ENCODE results near the gene C10orf67. TPM values are rescaled to one million over a fixed set of nuclear protein-coding genes. Genes with fewer than 3 reads are reported as not detected.
"Not testable (repeated sequence)": the region's sequence is repeated elsewhere in the genome, so short reads cannot be mapped to it uniquely, and the experiment has no call there.

C10orf67 gene
- total RNA-seq, 2 donors from 2014 or later, result not detected

DNA sequence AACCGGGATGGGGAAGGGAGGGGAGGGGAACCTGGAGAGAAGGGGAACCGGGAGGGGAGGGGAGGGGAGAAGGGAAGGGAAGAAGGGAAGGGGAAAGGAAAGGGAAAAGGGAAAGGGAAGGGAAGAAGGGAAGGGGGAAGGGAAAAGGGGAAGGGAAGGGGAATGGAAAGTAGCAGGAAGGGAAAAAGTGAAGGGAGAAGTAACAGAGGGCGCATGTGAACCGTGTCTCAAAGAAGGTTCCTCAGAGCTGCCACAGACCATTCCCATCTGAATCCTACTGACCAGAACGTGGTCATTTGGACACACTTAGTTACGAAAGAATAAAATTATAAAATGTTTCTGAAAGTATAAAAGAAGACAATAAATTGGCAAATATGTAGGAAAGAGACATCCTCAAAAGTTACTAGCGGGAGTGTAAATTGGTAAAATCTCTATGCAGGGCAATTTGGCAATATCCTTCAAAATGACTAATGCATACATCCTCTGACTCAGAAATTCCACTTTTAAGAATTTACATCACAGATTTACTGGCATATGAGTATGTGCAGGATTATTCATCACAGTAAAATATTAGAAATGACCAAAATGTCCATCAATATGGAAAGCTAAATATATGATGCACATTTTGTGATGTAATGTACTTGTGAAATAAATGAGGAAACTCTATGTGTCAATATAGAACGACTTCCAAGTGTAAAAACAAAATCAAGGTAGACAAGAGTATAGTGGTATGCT lies 12.9 kb downstream of the C10orf67 start:
- intact Hi-C loops (cut with DNase I), result no loop called here

DNA sequence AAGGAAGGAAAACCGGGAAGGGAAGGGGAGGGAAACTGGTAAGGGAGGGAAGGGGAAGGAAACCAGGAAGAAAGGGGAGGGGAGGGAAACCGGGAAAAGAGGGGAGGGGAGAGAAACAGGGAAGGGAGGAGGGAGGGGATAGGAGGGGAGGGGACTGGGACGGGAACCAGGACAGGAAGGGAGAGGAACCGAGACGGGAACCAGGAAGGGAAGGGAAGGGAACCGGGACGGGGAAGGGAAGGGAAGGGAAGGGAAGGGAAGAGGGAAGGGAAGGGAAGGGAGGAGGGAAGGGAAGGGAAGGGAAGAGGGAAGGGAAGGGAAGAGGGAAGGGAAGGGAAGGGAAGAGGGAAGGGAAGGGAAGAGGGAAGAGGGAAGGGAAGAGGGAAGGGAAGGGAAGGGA lies 13.6 kb downstream of the C10orf67 start:
- intact Hi-C loops (cut with DNase I), result no loop called here

More for the DNA sequence above, 12.9 kb downstream of the C10orf67 start:
- DNase-seq (ENCODE audit: low spot score), result no peak

DNA sequence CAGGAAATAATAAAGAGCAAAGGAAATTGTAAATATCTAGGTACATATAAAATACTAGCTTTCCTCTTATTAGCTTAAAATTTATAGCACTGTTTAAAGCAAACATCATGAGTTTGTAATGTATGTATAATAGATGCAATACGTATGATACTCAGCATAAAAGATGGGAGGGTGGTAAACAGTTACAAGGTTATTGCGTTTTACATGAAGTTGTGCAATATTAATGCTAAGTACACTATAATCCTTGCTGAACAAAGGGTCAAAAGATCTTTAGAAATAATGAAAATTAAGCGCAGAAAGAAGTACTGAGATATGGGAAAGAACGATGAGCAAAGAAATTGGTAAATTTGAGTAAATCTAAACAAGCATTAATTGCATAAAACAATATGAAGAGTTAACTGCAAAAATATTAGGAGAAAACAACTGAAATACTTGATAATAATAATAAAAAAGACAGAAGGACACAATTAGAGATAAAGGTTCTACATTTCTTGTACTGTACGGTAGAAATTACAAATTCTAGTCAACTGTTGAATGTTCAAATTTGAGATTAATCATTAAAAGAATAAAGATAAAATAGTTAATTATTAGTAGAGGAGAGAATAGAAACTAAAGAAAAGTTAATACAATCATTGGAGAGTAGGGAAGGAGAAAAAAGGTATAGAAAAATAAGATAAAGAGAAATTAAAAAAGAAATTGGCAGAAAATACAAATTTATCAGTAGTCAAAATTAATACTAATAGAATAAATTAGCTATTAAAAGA lies 17.9 kb downstream of the C10orf67 start:
- no peak for DNase-seq (ENCODE audit: low spot score)
- intact Hi-C loops (cut with DNase I), result no loop called here

More for the DNA sequence above, 13.6 kb downstream of the C10orf67 start:
- no peak for DNase-seq (ENCODE audit: low spot score)

DNA sequence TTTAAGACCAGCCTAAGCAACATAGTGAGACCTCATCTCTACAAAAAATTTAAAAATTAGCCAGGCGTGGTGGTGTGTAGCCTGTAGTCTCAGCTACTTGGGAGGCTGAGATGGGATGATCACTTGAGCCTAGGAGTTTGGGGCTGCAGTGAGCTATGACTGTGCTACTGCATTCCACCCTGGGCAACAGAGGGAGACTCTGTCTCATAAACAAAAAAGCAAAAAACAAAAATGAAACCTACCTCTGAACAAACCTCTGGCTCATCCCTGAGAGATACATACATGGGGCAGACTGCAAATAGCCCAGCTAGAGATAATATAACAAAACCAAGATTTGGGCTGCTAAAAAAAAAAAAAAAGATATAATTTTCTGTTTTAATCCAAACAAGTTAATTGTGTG lies 19.5 kb downstream of the C10orf67 start:
- intact Hi-C loops (cut with DNase I), result no loop called here

DNA sequence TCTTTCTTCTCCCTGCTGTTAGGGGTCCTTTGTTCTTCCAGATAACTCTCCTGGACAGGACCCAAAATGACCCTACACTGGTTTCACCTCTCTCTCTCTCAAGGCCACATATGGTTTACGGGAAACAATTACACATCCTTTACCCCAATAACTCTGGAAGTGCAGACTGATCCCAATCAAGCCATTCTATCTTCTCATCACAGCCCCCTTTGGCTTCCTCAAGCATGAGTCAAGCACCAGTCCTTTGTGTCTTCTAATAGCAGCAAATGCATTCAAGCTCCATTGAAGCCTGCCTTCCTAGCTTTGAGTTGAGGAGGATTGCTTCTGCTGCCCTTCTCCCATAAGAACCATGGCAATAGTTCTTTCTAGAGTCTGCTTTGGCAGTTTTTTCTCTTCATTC lies 20.2 kb downstream of the C10orf67 start:
- intact Hi-C loops (cut with DNase I), result no loop called here
- no peak for DNase-seq (ENCODE audit: low spot score)

More for the DNA sequence above, 19.5 kb downstream of the C10orf67 start:
- no peak for DNase-seq (ENCODE audit: low spot score)

DNA sequence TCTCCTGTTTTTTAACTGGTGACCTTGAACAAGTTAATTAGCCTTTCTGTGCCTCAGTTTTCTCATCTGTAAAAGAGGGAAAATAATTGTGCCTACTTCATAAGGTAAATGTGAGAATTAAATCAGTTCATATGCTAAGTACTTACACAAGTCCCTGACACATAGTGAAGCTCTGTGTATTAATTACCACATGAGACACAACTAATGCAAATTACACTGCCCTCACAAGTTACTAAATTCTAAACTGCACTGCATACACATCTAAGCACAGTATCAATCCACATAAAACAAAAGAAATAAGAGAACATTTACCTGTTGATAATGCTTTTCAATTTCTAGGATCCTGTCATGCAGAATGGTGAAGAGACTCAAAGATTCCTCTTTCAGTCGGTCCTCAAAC lies 22.5 kb downstream of the C10orf67 start:
- intact Hi-C loops (cut with DNase I), result no loop called here
- no peak for DNase-seq (ENCODE audit: low spot score)

DNA sequence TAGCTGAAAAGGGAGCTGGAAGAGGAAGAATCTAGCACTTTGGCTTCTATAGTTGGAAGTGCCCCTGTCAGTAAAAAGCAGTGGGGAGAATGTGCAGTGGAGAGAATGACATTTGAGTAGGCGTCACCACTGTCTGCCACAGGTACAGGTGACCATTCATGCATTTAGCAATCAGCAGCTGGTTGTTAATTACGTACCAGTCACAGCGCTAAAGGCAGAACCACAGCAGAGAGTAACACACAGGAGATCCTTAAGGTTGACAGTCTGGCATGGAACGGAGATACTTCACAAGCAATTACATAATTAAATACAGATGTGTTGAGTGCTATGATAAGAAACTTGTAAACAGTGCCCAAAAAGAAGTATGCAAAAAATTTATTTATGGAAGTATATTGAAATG lies 24.8 kb downstream of the C10orf67 start:
- DNase-seq (ENCODE audit: low spot score), result no peak
- intact Hi-C loops (cut with DNase I), result loop anchor here (10.0 kb wide), 1 partner anchor 205 kb away; no protein-coding TSS in a partner anchor

DNA sequence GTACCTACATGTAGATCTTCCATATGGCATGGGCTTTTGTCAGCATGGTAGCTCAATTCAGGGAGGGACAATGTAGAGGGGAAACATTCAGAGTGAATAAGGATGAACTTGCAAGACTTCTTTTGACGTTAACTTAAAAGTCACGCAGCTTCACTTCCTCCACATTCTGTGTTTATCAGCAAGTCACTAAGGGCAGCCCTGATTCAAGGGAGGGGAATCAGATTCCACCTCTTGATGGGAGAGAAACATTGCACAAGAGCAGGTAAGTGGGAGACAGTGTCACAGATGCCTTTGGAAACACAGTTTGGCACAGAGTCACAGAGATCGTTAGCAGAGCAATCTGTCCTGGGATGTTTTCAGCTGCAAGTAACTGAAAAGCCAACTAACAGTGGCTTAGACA lies 26.2 kb downstream of the C10orf67 start:
- DNase-seq (ENCODE audit: low spot score), result no peak
- intact Hi-C loops (cut with DNase I), result loop anchor here (10.0 kb wide), 1 partner anchor 206 kb away; no protein-coding TSS in a partner anchor

DNA sequence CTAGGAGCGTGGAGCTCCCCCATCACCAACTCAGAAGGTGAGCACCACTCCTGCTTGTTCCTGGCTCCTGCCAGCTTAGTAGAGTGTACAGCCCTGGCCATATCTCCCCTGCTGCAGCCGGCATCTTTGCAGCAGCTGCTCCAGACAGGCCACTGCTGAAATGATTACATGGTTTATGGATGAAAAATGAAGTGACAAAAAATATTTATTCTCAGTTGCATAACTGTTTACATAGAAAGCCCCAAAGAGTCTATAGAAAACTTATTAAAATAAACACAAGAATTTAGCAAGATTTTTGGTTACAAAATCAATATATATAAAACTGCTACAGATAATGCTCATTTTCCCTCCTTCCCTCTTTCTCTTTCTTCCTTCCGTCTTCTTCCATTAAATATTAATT lies 27.2 kb downstream of the C10orf67 start:
- intact Hi-C loops (cut with DNase I), result loop anchor here (10.0 kb wide), 1 partner anchor 207 kb away; no protein-coding TSS in a partner anchor
- no peak for DNase-seq (ENCODE audit: low spot score)

DNA sequence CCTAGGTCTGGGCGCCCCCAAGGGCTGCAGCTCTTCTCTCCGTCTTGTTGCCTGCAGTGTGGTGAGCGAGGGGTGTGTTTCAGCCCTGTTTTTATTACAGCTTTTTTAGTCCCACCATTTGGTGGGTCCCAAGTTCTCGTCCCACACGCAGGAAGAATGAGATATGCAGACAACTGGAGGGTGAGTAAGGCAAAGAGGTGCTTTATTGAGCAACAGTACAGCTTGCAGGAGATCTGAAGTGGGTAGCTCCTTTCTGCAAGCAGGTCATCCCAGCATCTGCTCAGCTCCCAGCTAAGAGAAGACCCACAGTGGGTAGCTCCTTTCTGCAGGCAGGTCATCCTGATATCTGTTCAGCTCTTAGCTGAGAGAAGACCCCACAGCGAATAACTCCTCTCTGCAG lies 28.2 kb downstream of the C10orf67 start:
- intact Hi-C loops (cut with DNase I), result loop anchor here (10.0 kb wide), 1 partner anchor 208 kb away; no protein-coding TSS in a partner anchor
- DNase-seq (ENCODE audit: low spot score), result no peak

DNA sequence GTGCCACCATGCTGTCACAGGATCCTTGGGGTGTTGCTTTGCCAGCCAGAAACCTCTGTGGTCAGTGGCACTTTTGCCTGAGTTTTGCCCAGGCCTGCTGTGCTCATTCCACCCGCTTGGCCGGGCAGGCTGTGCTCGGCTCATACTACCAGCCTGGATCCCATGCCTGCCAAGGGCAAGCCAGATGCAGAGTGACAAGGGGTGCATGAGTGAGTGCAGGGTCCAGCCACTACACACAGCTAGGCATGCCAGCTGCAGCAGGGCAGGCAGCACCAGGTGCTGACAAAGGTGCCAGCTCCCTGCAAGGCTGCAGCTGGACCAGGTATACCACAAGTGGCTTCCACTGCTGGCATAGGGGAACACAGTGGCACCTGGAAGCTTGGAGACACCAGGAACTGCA lies 28.6 kb downstream of the C10orf67 start:
- intact Hi-C loops (cut with DNase I), result loop anchor here (10.0 kb wide), 1 partner anchor 209 kb away; no protein-coding TSS in a partner anchor
- no peak for DNase-seq (ENCODE audit: low spot score)

DNA sequence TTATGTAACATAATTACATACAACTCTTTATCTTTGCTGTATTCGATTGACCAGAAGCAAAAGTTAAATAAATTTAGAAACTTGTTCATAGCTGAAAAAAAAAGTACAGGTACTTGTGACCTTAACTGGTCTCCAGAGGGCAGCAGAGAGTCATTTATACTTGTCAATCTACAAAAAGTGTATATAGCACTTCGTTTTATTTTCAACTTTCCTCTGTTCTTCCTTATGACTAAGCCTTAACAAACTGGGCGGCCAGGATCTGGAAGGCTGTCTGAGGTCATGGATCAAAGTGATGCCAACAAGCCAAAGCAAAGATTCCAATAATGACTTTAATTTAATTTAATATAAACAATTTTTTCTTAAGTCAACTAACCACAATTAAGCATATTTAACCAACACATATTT lies 29.8 kb downstream of the C10orf67 start:
- no peak for DNase-seq (ENCODE audit: low spot score)
- intact Hi-C loops (cut with DNase I), result loop anchor here (10.0 kb wide), 1 partner anchor 210 kb away; no protein-coding TSS in a partner anchor

DNA sequence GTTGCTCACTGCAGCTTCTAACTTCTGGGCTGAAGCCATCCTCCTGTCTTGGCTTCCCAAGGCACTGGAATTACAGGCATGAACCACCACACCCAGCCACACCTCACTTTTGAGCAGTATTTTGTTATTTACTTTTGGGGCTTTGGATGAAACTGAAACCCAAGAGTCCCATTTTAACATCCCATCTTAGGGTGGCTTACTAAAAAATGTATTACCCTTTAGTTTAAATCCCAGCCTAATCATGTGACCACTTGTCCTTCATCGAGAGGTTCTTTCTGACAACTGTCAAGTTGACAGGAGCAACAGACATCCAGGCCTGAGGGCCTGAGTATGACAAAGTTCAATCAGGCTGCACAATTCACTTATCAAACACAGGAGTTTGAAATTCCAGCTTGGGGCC lies 33.6 kb downstream of the C10orf67 start:
- DNase-seq (ENCODE audit: low spot score), result no peak
- intact Hi-C loops (cut with DNase I), result loop anchor here (10.0 kb wide), 1 partner anchor 214 kb away; no protein-coding TSS in a partner anchor

DNA sequence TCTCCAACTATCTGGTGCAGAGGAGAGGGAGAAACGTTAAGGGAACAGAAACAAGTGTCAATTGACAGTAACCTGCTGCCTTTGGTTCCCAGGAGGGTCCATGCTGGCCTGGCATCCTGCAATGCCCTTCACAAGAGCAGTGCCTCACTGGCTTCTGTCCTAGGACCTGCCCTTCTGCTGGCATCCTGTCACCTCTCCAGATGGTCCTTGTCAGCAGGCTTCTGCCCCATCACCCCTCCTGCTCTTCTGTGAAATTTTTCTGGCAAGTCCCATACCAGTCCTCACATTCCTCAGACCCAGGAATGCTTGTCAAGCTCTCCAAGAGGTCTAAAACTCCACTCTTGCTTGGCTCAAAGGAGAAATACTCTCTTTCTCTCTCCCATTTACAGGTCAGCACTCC lies 34.2 kb downstream of the C10orf67 start:
- no peak for DNase-seq (ENCODE audit: low spot score)
- intact Hi-C loops (cut with DNase I), result loop anchor here (10.0 kb wide), 1 partner anchor 214 kb away; no protein-coding TSS in a partner anchor

DNA sequence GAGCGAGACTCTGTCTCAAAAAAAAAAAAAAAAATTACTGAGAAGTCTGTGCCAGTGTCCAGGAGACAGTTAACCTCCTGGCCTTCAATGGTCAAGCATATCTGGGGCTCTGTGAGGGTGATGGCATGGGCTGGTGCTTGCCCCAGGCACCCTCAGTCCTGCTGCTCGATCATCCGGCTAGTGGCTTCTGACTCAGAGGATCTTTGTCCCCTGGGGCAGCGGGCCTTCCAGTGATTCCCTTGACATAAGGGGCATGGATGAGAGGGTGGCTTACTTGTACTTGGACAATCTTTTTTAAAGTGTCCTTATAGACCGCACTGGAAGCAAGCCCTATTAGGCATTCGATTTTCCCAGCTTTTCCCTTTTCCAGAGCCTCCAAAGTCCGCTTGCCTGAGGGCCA lies 44.6 kb downstream of the C10orf67 start:
- DNase-seq (ENCODE audit: low spot score); intact Hi-C loops (cut with DNase I): not testable (repeated sequence)

DNA sequence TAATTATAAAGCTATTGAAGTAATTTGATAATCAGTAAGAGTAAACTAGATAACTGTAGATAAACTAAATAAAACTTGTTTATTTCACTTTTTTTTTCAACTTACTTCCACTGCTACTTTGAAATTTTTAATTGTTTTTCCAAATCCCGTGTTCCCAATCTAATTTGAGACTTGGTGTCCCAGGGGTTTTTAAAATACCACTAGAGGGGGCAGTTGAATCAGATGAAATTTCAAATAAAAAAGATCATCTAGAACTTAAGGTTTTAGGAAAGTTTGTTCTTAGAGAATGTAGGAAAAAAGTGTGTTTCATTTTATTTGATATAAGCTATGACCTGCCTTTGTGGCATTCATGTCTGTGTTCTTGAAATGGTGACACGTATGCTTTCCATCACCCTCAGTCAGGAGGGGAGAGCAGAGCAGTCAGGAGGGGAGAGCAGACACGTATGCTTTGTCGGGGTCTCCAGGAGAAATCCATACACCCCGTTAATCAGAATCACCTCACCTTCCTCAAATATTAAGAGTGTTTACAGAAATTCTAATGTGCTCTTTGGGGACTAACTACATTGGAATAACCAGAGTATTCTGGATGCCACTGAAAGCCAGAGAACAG lies 49.9 kb downstream of the C10orf67 start:
- intact Hi-C loops (cut with DNase I), result loop anchor here in 1 of 2 donors (5.0 kb wide), 1 partner anchor 668 kb away; no protein-coding TSS in a partner anchor
- no peak for DNase-seq (ENCODE audit: low spot score)

DNA sequence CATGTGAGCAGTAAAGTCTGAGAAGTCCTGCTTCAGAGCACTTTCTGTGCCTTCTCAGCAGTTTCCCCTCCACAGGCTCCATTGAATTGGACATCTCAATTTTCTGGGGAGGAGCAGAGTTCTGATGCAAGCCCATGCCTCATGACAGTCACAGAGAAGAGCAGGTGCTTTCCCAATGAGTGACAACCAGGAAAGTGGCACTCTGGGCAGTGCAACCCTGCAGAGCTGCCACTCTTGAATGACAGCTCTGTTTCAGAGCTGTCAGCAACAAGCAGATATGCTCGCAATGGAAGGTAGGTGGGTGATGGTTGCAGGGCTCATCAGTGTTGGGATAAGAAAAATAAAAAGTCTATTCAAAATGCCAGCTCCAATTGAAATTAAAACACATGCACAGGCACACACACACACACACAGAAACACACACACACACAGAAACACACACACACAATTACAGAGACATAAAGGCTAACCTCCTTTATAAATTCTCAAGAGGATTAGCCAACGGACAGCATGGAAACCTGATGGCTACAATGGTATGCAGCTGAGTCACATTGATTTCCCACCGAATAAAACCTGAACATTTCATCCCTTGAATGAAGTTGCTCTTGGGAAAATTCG lies 50.5 kb downstream of the C10orf67 start:
- intact Hi-C loops (cut with DNase I), result loop anchor here in 1 of 2 donors (5.0 kb wide), 1 partner anchor 668 kb away; no protein-coding TSS in a partner anchor
- no peak for DNase-seq (ENCODE audit: low spot score)

DNA sequence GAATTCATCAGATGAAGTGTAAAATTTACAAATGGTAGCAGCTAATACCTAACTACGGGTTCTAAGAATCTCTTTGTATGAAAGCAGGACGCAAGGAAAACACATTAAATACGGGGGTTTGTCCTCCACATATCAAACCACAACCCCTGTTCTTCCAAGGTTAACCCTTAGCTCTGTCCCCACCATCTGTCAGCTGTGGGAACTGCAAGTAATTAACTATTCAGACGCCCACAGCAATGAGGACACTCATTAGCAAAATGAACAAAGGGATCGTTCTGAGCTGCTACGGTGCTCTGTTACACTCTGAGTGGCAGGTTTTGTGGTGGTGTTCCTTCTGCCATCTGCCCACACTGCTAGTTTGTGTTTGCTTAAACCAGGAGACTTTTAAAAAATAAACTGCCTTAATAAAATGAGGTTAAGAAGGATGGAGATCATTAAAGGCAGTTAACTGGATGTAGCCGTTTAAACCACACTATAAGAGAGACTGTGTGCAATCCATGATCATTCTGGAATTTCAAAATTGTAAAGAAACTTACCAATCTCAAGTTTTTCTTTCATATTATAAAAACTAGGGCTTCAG lies 51.4 kb downstream of the C10orf67 start:
- intact Hi-C loops (cut with DNase I), result loop anchor here in 1 of 2 donors (5.0 kb wide), 1 partner anchor 669 kb away; no protein-coding TSS in a partner anchor
- no peak for DNase-seq (ENCODE audit: low spot score)
